8988T (cell line): ENCODE data around the gene RANBP6.
"Not testable (repeated sequence)": the region's sequence is repeated elsewhere in the genome, so short reads cannot be mapped to it uniquely, and the experiment has no call there.

Experiments
- DNase-seq: peaks from one replicate; pipeline ENCODE4 v3.0.0; 2011

Gene RANBP6

GRCh38 chr9:6015278-6016157, at the start of gene RANBP6:
Gene RANBP6, minus strand, starts transcription at chr9:6015624. Its CDS starts 17 bp downstream, at chr9:6015607.
- DNase-seq: peak; percentile 49

GRCh38 chr9:6063146-6063545, 47.7 kb upstream of the RANBP6 start:
- not testable (repeated sequence) for DNase-seq

- no peak for DNase-seq
Observed at GRCh38 chr9:6055666-6056065, 40.2 kb upstream of the RANBP6 start.

GRCh38 chr9:6055216-6055615, 39.8 kb upstream of the RANBP6 start:
- DNase-seq: no peak

GRCh38 chr9:6054280-6055099, 39.1 kb upstream of the RANBP6 start:
- no peak for DNase-seq

GRCh38 chr9:6052293-6052919, 37.0 kb upstream of the RANBP6 start:
- no peak for DNase-seq

GRCh38 chr9:6051511-6051950, 36.1 kb upstream of the RANBP6 start:
- DNase-seq: no peak

GRCh38 chr9:6049798-6050197, 34.4 kb upstream of the RANBP6 start:
- DNase-seq: no peak

- no peak for DNase-seq
Observed at GRCh38 chr9:6048039-6048438, 32.6 kb upstream of the RANBP6 start.

GRCh38 chr9:6047020-6047419, 31.6 kb upstream of the RANBP6 start:
- no peak for DNase-seq

GRCh38 chr9:6045364-6045763, 29.9 kb upstream of the RANBP6 start:
- no peak for DNase-seq

- DNase-seq: no peak
Observed at GRCh38 chr9:6040077-6040476, 24.7 kb upstream of the RANBP6 start.

GRCh38 chr9:6036391-6036790, 21.0 kb upstream of the RANBP6 start:
- no peak for DNase-seq

- DNase-seq: no peak
Observed at GRCh38 chr9:6034954-6035353, 19.5 kb upstream of the RANBP6 start.

- DNase-seq: no peak
Observed at GRCh38 chr9:6029604-6030274, 14.3 kb upstream of the RANBP6 start.

GRCh38 chr9:6024035-6024554, 8.7 kb upstream of the RANBP6 start:
- no peak for DNase-seq

- not testable (repeated sequence) for DNase-seq
Observed at GRCh38 chr9:6016975-6017374, 1.6 kb upstream of the RANBP6 start.

- DNase-seq: no peak
Observed at GRCh38 chr9:6014670-6015270, 654 bp downstream of the RANBP6 start.

GRCh38 chr9:6008169-6008979, 7.0 kb downstream of the RANBP6 start:
- DNase-seq: peak; percentile 39

GRCh38 chr9:6007770-6008168, 7.7 kb downstream of the RANBP6 start:
- DNase-seq: peak; percentile 18
